HCT116 (cell line): Measurements from ENCODE around the gene DVL1. TPM values are rescaled to one million over a fixed set of nuclear protein-coding genes. Genes with fewer than 3 reads are reported as not detected.

Experiments used
- ATAC-seq: fragments of 200-7000 bp; cut with Tn5 transposase; 2 replicates; pipeline ENCODE4 v1.9.1; 2020; ENCODE audit warnings: mild to moderate bottlenecking, moderate library complexity
- BruUV-seq: library from RNA; stranded (reverse); fragments of 400-500 nt; replicated peaks from 2 replicates; lab custom pipeline; 2021; lab: Mats Ljungman, UMichigan
- CTCF ChIA-PET: fragments of 300-600 bp; sonication (Branson Sonifier 250); formaldehyde crosslinking; loops from one replicate; lab custom pipeline; 2021; ENCODE audit warnings: antibody characterized with exemption; lab: Charles Lee
- POLR2A ChIA-PET: fragments of 300-600, 350-600 bp; sonication (Branson Sonifier 250); formaldehyde crosslinking; loops from one replicate; lab custom pipeline; 2021; ENCODE audit warnings: antibody characterized with exemption; lab: Charles Lee
- RAD21 ChIA-PET, 2 experiments: fragments of 300-600 bp; sonication (Branson Sonifier 250); formaldehyde crosslinking; loops; one replicate each; lab custom pipeline; 2023; ENCODE audit warnings: low total read pairs in 2 of 2; ENCODE audit not compliant: uncharacterized antibody in 2 of 2, unreplicated experiment in 2 of 2, low non-redundant PET in 1 of 2; lab: Charles Lee
- DNase-seq: peaks from one replicate; pipeline ENCODE4 v3.0.0-alpha.2; 2010; ENCODE audit warnings: low read depth, low spot score
- H2AFZ ChIP-seq: fragments of 200-600 bp; shearing (Covaris generic), sonication (generic); 2 replicates; pipeline ENCODE4 v1.6.1; 2017; ENCODE audit warnings: low read depth, mixed run types, mixed read lengths, antibody characterized with exemption, low read length; ENCODE audit not compliant: poor library complexity, severe bottlenecking
- H3K27ac ChIP-seq: 2 replicates; pipeline ENCODE4 v1.5.1; 2012; ENCODE audit warnings: low read depth, low read length
- H3K27me3 ChIP-seq: fragments of 200-600 bp; sonication (generic); 2 replicates; pipeline ENCODE4 v1.6.1; 2016; ENCODE audit warnings: mixed run types, low read length, mixed read lengths; ENCODE audit not compliant: insufficient read depth
- H3K36me3 ChIP-seq, 2 experiments: fragments of 200-500 bp in 1 of 2; fragments of 200-600 bp in 1 of 2; sonication (Bioruptor generic) in 1 of 2; sonication (generic) in 1 of 2; 2 replicates each; pipeline versions ENCODE4 v1.5.1 to v1.6.1; 2014 to 2016; ENCODE audit warnings: low read length in 2 of 2, inconsistent platforms in 1 of 2, mixed read lengths in 1 of 2, mixed run types in 1 of 2; ENCODE audit not compliant: insufficient read depth in 2 of 2, control insufficient read depth in 1 of 2
- H3K4me1 ChIP-seq, 2 experiments: fragments of 200-600 bp in 1 of 2; sonication (generic) in 1 of 2; 2 replicates each; pipeline versions ENCODE4 v1.5.1 to v1.6.1; 2012 to 2017; ENCODE audit warnings: low read length in 2 of 2, inconsistent platforms in 1 of 2, mild to moderate bottlenecking in 1 of 2, mixed read lengths in 1 of 2, mixed run types in 1 of 2, moderate library complexity in 1 of 2; ENCODE audit not compliant: insufficient read depth in 2 of 2, control insufficient read depth in 1 of 2
- H3K4me2 ChIP-seq: fragments of 200-600 bp; sonication (generic); 2 replicates; pipeline ENCODE4 v1.6.1; 2017; ENCODE audit warnings: mixed run types, low read length, mixed read lengths
- H3K4me3 ChIP-seq, 2 experiments: fragments of 200-600 bp in 1 of 2; sonication (generic) in 1 of 2; replicated peaks in 1 of 2; 2 replicates each; pipeline ENCODE4 v1.5.1; 2011 to 2016; ENCODE audit warnings: low read length in 2 of 2, control low read depth in 1 of 2, low read depth in 1 of 2, mild to moderate bottlenecking in 1 of 2, mixed read lengths in 1 of 2, mixed run types in 1 of 2
- H3K79me2 ChIP-seq: fragments of 200-600 bp; sonication (generic); 2 replicates; pipeline ENCODE4 v1.6.1; 2017; ENCODE audit warnings: mild to moderate bottlenecking, mixed run types, low read length, moderate library complexity, mixed read lengths; ENCODE audit not compliant: insufficient read depth
- H3K9ac ChIP-seq: fragments of 200-600 bp; sonication (generic); 2 replicates; pipeline ENCODE4 v1.6.1; 2016; ENCODE audit warnings: low read length, mixed read lengths
- H3K9me2 ChIP-seq: fragments of 200-600 bp; sonication (generic), shearing (Covaris generic); 2 replicates; pipeline ENCODE4 v1.6.1; 2017; ENCODE audit warnings: mixed run types, mild to moderate bottlenecking, moderate library complexity; ENCODE audit not compliant: insufficient read depth
- H3K9me3 ChIP-seq, 2 experiments: fragments of 200-500 bp in 1 of 2; fragments of 200-600 bp in 1 of 2; sonication (Bioruptor generic) in 1 of 2; sonication (generic) in 1 of 2; 2 replicates each; pipeline ENCODE4 v1.6.1; 2014 to 2017; ENCODE audit warnings: low read length in 2 of 2, mixed read lengths in 2 of 2, inconsistent platforms in 1 of 2, low read depth in 1 of 2, mild to moderate bottlenecking in 1 of 2, mixed run types in 1 of 2, moderate library complexity in 1 of 2; ENCODE audit not compliant: control insufficient read depth in 1 of 2, insufficient read depth in 1 of 2
- H4K20me1 ChIP-seq: fragments of 200-600 bp; sonication (generic), shearing (Covaris generic); 2 replicates; pipeline ENCODE4 v1.6.1; 2017; ENCODE audit warnings: mixed run types, mild to moderate bottlenecking, moderate library complexity; ENCODE audit not compliant: insufficient read depth
- CBX3 ChIP-seq: IDR thresholded peaks from 2 replicates; pipeline ENCODE4 v1.6.1; 2012; ENCODE audit warnings: low read depth
- EGR1 ChIP-seq: IDR thresholded peaks from 2 replicates; pipeline ENCODE4 v1.6.1; 2012; ENCODE audit warnings: low read depth
- ELF1 ChIP-seq: IDR thresholded peaks from 2 replicates; pipeline ENCODE4 v1.6.1; 2012; ENCODE audit warnings: low read depth, borderline replicate concordance
- EZH2phosphoT487 ChIP-seq: fragments of 200-600 bp; IDR thresholded peaks from 2 replicates; pipeline ENCODE4 v1.6.1; 2018; ENCODE audit warnings: antibody characterized with exemption, borderline replicate concordance
- JUND ChIP-seq: IDR thresholded peaks from 2 replicates; pipeline ENCODE4 v1.6.1; 2012
- POLR2A ChIP-seq: IDR thresholded peaks from 2 replicates; pipeline ENCODE4 v1.7.0; 2011; ENCODE audit warnings: borderline replicate concordance; ENCODE audit not compliant: insufficient read depth, insufficient read length; ENCODE audit errors: extremely low read depth
- RAD21 ChIP-seq: IDR thresholded peaks from 2 replicates; pipeline ENCODE4 v1.6.1; 2012; ENCODE audit warnings: low read depth, mild to moderate bottlenecking
- SIN3A ChIP-seq: IDR thresholded peaks from 2 replicates; pipeline ENCODE4 v1.6.1; 2012; ENCODE audit warnings: low read depth
- SP1 ChIP-seq: IDR thresholded peaks from 2 replicates; pipeline ENCODE4 v1.6.1; 2012; ENCODE audit warnings: low read depth
- SRF ChIP-seq: IDR thresholded peaks from 2 replicates; pipeline ENCODE4 v1.6.1; 2012; ENCODE audit warnings: low read depth
- YY1 ChIP-seq: IDR thresholded peaks from 2 replicates; pipeline ENCODE4 v1.6.1; 2011; ENCODE audit warnings: low read length, low read depth, moderate library complexity, mild to moderate bottlenecking; ENCODE audit not compliant: insufficient replicate concordance; ENCODE audit errors: extremely low read depth
- ZBTB33 ChIP-seq: IDR thresholded peaks from 2 replicates; pipeline ENCODE4 v1.6.1; 2011; ENCODE audit warnings: mild to moderate bottlenecking, low read length, moderate library complexity; ENCODE audit not compliant: insufficient replicate concordance; ENCODE audit errors: extremely low read depth
- ZFX ChIP-seq: fragments of 450-650 bp; IDR thresholded peaks from 2 replicates; pipeline ENCODE4 v1.6.1; 2017
- ZNF274 ChIP-seq: fragments of 200-500 bp; sonication (Bioruptor generic); IDR thresholded peaks from 2 replicates; pipeline ENCODE4 v1.6.1; 2014; ENCODE audit warnings: mild to moderate bottlenecking, low read depth, low read length, inconsistent platforms
- intact Hi-C: fragments of 100-400 bp; cut with micrococcal nuclease; formaldehyde crosslinking; loops from 2 replicates; pipeline ENCODE4 v1.10.0; 2022
- total RNA-seq: library from RNA; stranded (reverse); gene quantifications from one replicate; pipeline ENCODE4 v1.2.1, GENCODE V29; 2021; ENCODE audit not compliant: unreplicated experiment
- TF ChIP-seq, protein P1 (sequence below), 3 experiments: fragments of 200-600 bp in 1 of 3; sonication (generic) in 1 of 3; IDR thresholded peaks in 2 of 3; conservative IDR thresholded peaks in 1 of 3; 2 replicates each; pipeline ENCODE4 v1.5.1; 2012 to 2017; ENCODE audit warnings: low read depth in 2 of 3, low read length in 2 of 3, antibody characterized with exemption in 1 of 3, borderline replicate concordance in 1 of 3, control low read depth in 1 of 3, mild to moderate bottlenecking in 1 of 3, mixed read lengths in 1 of 3, mixed run types in 1 of 3, moderate library complexity in 1 of 3; ENCODE audit not compliant: insufficient read depth in 1 of 3
- TF ChIP-seq, protein P2 (sequence below): IDR thresholded peaks from 2 replicates; pipeline ENCODE4 v1.6.1; 2012
- TF ChIP-seq, protein P3 (sequence below): IDR thresholded peaks from 2 replicates; pipeline ENCODE4 v1.6.1; 2012

Gene DVL1
- total RNA-seq, 1 experiment from 2014 or later = 160 TPM

- no peak for TF ChIP-seq POLR2A
- TF ChIP-seq SRF = no peak
- no peak for TF ChIP-seq SP1
- no peak for TF ChIP-seq ZBTB33
- no peak for TF ChIP-seq ELF1
Observed at GRCh38 chr1:1346501-1346890, 2.7 kb downstream of the DVL1 start (continued).

DNA sequence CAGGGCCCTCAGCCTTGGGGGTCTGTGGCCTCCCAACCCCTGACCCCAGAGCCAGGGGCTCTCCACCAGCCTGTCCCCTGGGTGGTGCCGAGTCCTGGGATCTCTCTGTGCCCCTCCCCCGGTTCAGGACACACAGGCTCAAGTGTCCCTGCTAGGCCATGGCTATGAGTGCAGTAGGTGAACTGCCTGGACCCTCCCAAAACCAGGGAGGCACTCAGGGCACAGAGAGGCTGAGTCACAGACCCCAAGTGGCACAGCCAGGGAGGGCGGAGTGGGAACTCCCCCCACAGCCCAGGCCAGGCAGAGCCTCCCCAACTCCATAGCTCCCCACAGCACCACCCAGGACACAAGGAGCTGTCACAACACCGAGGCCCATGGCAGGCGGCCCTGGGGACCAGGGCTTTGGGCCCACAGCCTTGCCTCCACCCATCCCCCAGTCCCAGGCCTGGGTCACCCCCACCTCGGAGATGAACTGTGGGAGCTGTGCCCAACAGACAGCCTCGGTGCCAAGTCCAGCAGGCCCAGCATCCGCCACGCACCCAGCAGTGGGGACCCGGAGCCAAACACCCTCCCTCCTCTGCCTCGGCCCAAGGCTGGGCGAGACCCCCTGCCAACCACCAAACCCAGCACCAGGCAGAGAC is 3.2 kb downstream of the DVL1 start:
- Histone ChIP-seq H3K4me2 (peak overlapping the region; percentile 96), H3K9me2 (no peaks in the 10 kb centered on the region), H3K27me3 (no peaks in the 10 kb centered on the region), H3K27ac (peak overlapping the region; percentile 100), H3K9me3 (no peaks in the 10 kb centered on the region), H3K36me3 (peaks cover 2 to 11% of the 10 kb centered on the region in 2 experiments; a peak in 2 of 4 replicates), H3K9ac (peak overlapping the region; percentile 76), H2AFZ (no peak overlapping the region), H4K20me1 (no peaks in the 10 kb centered on the region), H3K4me1 (peaks cover 41 to 56% of the 10 kb centered on the region in 2 experiments), H3K79me2 (peaks cover 76% of the 10 kb centered on the region), H3K4me3 (peak overlapping the region; percentile 45 to 55)
- TF ChIP-seq, protein P1, sequence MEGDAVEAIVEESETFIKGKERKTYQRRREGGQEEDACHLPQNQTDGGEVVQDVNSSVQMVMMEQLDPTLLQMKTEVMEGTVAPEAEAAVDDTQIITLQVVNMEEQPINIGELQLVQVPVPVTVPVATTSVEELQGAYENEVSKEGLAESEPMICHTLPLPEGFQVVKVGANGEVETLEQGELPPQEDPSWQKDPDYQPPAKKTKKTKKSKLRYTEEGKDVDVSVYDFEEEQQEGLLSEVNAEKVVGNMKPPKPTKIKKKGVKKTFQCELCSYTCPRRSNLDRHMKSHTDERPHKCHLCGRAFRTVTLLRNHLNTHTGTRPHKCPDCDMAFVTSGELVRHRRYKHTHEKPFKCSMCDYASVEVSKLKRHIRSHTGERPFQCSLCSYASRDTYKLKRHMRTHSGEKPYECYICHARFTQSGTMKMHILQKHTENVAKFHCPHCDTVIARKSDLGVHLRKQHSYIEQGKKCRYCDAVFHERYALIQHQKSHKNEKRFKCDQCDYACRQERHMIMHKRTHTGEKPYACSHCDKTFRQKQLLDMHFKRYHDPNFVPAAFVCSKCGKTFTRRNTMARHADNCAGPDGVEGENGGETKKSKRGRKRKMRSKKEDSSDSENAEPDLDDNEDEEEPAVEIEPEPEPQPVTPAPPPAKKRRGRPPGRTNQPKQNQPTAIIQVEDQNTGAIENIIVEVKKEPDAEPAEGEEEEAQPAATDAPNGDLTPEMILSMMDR (IDR thresholded peaks at IDR 0.05 in 2 of 3, conservative IDR thresholded peaks at IDR 0.05 in 1 of 3; ENCODE audit: borderline replicate concordance in 1 of 3, insufficient read depth in 1 of 3, low read depth in 2 of 3, low read length in 2 of 3) = no peak
- no peak for TF ChIP-seq YY1
- no peak for TF ChIP-seq ZNF274
- TF ChIP-seq EZH2phosphoT487 = no peak
- no peak for TF ChIP-seq ELF1
- no peak for TF ChIP-seq EGR1
- TF ChIP-seq RAD21 = no peak
- TF ChIP-seq, protein P2, sequence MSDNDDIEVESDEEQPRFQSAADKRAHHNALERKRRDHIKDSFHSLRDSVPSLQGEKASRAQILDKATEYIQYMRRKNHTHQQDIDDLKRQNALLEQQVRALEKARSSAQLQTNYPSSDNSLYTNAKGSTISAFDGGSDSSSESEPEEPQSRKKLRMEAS = no peak
- TF ChIP-seq, protein P3, sequence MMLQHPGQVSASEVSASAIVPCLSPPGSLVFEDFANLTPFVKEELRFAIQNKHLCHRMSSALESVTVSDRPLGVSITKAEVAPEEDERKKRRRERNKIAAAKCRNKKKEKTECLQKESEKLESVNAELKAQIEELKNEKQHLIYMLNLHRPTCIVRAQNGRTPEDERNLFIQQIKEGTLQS = no peak
- no peak for TF ChIP-seq CBX3
- no peak; the same call in 1 of the 2 replicates for TF ChIP-seq ZFX
- no peak for TF ChIP-seq SIN3A
- TF ChIP-seq SRF = no peak
- no peak for TF ChIP-seq POLR2A
- TF ChIP-seq JUND = no peak
- ChIA-PET RAD21 (no interaction called here), CTCF (interaction anchor here (1.3 kb wide), 1 partner anchor 29 kb away, joined by 3 read pairs; the partner anchor contains the start of gene AURKAIP1), POLR2A (no interaction called here)
- ATAC-seq (no peak), DNase-seq (no peak)
- BruUV-seq = no TSS peak
- intact Hi-C loops = loop anchor here (2.0 to 10.0 kb wide), 4 partner anchors 29 to 274 kb away; partner anchors contain the start of genes ACAP3, AURKAIP1, MIB2 and PUSL1
